ENCODE results near the gene NPFF.

GRCh38 chr12:53505086-53505485, 2.2 kb downstream of the NPFF start:
- TF ChIP-seq CTCF (IDR thresholded peaks at IDR 0.05) (no peak), POLR2A (IDR thresholded peaks at IDR 0.05) (no peak)
